ENCODE results near the gene DLGAP5. TPM values are rescaled to one million over a fixed set of nuclear protein-coding genes. Genes with fewer than 3 reads are reported as not detected.

The DLGAP5 gene
- total RNA-seq, 1 experiment from 2014 or later = 118 TPM

GRCh38 chr14:55131370-55132137 lies 59.8 kb downstream of the DLGAP5 start:
- Mint-ChIP-seq H3K9me3 (no peaks in the 10 kb centered on the region), H3K36me3 (ENCODE audit: insufficient read depth in 1 of 3, low read depth in 3 of 3) (no peaks in the 10 kb centered on the region), H3K4me1 (peaks cover 5 to 9% of the 10 kb centered on the region in 2 experiments), H3K27me3 (ENCODE audit: low read depth) (peaks cover 48% of the 10 kb centered on the region), H3K27ac (no peak overlapping the region), H3K4me3 (no peak overlapping the region)
- Histone ChIP-seq H3K18ac (ENCODE audit: insufficient read length, low read depth, low read length) (no peak overlapping the region), H2BK5ac (ENCODE audit: insufficient read length, low read length) (no peak overlapping the region), H2AK5ac (ENCODE audit: insufficient read length, low read length) (no peak overlapping the region), H3K9ac (ENCODE audit: extremely low read depth, insufficient read length, low read length) (no peak overlapping the region), H3K23me2 (ENCODE audit: insufficient read length, low read depth, low read length, poor library complexity, severe bottlenecking) (peaks cover 12% of the 10 kb centered on the region), H3K23ac (ENCODE audit: insufficient read length, low read depth, low read length) (no peak overlapping the region), H3K79me2 (ENCODE audit: insufficient read depth, low read length) (no peaks in the 10 kb centered on the region), H2BK20ac (ENCODE audit: low read depth, low read length, poor library complexity, severe bottlenecking) (no peak overlapping the region), H3K9me3 (ENCODE audit: control insufficient read depth, low read depth, low read length) (no peaks in the 10 kb centered on the region), H2BK120ac (ENCODE audit: low read depth, low read length, poor library complexity, severe bottlenecking) (no peak overlapping the region), H3K56ac (ENCODE audit: insufficient read length, low read depth, low read length) (no peak overlapping the region), H4K20me1 (ENCODE audit: control insufficient read depth, insufficient read depth, insufficient read length) (no peaks in the 10 kb centered on the region), H3K14ac (ENCODE audit: insufficient read depth, low read length) (no peak overlapping the region; the same call in 1 of the 2 replicates), H3K79me1 (ENCODE audit: insufficient read depth, low read depth, low read length, poor library complexity, severe bottlenecking) (no peaks in the 10 kb centered on the region), H4K91ac (ENCODE audit: insufficient read length, low read depth, low read length) (no peak overlapping the region), H2BK15ac (ENCODE audit: low read depth, low read length) (no peak overlapping the region), H4K8ac (replicated peaks; ENCODE audit: insufficient read length, low read depth, low read length) (no peak overlapping the region), H3K4ac (ENCODE audit: low read depth, low read length) (no peak overlapping the region), H3K27ac (ENCODE audit: insufficient read length, low read depth, low read length) (no peak overlapping the region), H2AFZ (ENCODE audit: low read length) (no peak overlapping the region), H4K5ac (ENCODE audit: insufficient read length, low read depth, low read length) (no peak overlapping the region), H3K4me1 (ENCODE audit: insufficient read depth, low read length) (no peaks in the 10 kb centered on the region), H2BK12ac (ENCODE audit: insufficient read length, low read depth, low read length) (no peak overlapping the region), H3K4me2 (ENCODE audit: insufficient read depth, insufficient read length, low read length) (no peak overlapping the region), H3T11ph (ENCODE audit: low read length) (no peak overlapping the region), H3K27me3 (ENCODE audit: insufficient read depth, low read length) (peaks cover 6% of the 10 kb centered on the region; the same call in 1 of the 2 replicates)
- TF ChIP-seq CTCF (conservative IDR thresholded peaks at IDR 0.05) = no peak
- DNase-seq = no peak
- WGBS (ENCODE audit: extremely low coverage, insufficient read length, low lambda C conversion rate) = no CpG with 5 or more reads among the region's 7 CpGs

Measured in H9 (cell line).